ENCODE data around the gene SLC25A15.
"Not testable (repeated sequence)": the region's sequence is repeated elsewhere in the genome, so short reads cannot be mapped to it uniquely, and the experiment has no call there.

SLC25A15 gene

DNA sequence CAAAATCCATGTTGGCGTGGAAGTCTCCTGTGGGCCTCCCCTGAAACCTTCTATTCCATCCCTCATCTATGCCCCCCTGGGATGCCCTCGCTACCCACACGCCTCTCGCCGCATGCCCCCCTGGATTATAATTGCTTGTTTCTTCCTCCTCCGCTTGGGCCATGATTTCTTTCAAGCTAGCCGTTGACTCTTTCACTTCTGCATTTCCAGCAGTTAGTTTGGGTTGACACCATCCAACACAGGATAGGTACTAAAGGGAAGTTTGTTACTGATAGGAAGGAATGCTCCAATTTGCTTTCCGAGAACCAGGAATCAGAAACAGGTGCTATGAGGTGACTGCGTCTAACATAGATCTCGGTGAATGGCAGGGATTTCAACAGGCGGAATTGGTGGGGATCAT lies 7.7 kb upstream of the SLC25A15 start:
- no peak for DNase-seq (ENCODE audit: low read depth in 2 of 2)

DNA sequence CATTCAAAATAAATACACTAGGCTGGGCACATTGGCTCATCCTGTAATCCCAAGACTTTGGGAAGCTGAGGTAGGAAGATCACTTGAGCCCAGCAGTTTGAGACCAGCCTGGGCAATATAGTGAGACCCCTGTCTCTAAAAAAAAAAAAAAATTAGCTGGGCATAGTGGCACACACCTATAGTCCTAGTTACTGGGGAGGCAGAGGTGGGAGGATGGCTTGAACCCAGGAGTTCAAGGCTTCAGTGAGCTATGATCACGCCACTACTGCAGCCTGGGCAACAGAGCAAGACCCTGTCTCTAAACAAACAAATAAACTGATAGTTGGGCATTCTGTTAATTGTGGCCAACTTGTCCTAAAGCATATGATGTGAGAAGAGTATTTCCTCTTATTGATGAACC lies 6.4 kb upstream of the SLC25A15 start:
- not testable (repeated sequence) for DNase-seq (ENCODE audit: low read depth in 2 of 2)

DNA sequence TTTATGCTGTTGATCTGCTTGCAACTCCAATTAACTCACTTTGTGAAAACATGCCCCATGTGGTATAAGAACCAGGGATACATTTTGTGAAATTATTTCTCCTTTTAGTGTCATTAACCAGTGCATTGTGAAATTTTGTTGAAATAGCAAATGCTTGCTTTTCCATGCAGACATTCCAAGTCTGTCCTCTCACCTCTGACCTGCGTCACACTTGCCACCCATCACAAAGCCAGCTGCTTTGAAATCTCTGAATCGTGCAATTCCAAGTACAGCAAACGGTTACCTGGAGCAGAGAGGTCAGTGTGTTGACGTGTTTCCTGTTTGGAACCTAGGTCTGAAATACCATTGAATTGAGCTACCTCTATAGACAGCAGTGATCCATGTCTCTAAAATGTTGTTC lies 4.9 kb upstream of the SLC25A15 start:
- DNase-seq (ENCODE audit: low read depth in 2 of 2), result no peak

DNA sequence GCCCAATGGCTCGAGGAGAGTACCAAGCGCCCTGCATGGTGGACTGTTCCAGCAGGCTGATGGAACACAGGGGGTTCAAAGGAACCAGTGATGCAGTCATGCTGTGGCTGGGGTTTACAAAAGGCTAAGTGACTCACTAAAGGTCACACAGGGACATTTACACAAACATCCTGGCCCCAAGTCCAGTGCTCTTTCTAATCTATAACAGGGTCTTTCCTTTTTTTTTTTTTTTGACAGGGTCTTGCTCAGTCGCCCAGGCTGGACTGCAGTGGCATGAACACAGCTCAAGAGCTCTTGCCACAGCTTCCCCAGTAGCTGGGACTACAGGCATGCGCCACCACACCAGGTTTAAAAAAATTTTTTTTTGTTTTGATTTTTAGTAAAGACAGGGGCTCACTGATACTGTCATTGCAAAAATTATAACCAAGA lies 2.8 kb upstream of the SLC25A15 start:
- no peak for DNase-seq (ENCODE audit: low read depth in 2 of 2)

DNA sequence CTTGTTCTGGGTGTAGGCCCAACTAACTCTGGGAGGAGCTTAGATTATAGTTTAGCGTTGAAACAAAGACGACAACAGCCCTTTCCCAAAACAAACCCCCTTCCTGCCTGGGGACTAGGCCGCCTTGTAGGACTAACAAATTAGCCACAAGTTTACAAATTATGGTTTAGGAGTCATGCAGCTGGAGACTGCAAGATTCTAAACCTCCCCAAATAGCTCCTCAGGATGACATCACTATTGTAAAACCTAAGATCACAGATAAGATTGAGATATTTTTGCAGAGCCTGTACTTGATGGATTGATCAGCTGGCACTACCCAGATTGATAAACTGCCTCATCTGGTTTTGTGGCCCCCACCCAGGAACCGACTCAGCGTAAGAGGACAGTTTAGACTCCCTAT lies 2.3 kb upstream of the SLC25A15 start:
- no peak for DNase-seq (ENCODE audit: low read depth in 2 of 2)

DNA sequence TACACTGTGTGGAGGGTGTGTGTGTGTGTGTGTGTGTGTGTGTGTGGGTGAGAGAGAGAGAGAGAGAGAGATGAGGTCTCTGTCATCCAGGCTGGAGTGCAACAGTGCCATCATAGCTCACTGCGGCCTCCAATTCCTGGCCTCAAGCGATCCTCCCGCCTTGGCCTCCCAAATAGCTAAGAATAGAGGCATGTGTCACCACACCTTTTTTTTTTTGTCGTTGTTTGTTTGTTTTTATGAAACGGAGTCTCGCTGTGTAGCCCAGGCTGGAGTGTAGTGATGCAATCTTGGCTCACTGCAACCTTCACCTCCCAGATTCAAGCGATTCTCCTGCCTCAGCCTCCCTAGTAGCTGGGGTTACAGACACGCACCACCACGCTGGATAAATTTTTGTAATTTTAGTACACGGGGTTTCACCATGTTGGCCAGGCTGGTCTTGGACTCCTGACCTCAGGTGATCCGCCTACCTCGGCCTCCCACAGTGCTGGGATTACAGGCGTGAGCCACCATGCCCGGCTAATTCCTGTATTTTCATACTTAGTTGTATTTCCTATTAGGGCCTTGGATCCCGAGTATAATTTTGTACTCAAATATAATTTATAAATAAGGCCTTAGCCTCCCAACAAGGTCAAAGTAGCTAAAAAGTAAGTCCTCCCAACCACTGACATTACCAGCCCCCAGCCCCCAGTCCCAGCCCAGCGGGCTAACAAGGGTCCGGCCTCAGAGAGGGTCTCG lies 704 bp upstream of the SLC25A15 start:
- DNase-seq (ENCODE audit: low read depth in 2 of 2), result not testable (repeated sequence)

DNA sequence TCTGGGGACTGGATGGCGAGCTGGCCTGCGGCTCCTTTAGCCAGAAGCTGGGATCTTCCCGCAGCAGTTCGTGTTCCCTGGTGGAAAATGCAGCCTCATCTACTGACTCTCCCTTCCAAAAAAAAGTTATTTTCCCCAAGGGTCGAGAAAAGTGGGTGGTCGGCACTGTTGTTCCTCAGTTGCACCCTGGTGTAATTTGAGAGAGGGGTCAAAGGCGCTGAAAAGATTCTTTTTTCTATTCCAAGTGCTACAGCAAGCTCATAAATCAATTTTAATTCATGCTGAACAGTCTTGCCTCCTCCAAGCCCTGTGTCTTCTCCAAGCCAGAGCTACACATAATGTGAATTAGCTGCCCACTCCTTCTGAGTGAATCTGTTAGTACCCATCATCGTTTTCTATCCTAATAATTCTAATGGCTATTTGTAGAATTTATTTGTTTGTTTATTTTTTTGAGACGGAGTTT lies 774 bp downstream of the SLC25A15 start:
- no peak for DNase-seq (ENCODE audit: low read depth in 2 of 2)

DNA sequence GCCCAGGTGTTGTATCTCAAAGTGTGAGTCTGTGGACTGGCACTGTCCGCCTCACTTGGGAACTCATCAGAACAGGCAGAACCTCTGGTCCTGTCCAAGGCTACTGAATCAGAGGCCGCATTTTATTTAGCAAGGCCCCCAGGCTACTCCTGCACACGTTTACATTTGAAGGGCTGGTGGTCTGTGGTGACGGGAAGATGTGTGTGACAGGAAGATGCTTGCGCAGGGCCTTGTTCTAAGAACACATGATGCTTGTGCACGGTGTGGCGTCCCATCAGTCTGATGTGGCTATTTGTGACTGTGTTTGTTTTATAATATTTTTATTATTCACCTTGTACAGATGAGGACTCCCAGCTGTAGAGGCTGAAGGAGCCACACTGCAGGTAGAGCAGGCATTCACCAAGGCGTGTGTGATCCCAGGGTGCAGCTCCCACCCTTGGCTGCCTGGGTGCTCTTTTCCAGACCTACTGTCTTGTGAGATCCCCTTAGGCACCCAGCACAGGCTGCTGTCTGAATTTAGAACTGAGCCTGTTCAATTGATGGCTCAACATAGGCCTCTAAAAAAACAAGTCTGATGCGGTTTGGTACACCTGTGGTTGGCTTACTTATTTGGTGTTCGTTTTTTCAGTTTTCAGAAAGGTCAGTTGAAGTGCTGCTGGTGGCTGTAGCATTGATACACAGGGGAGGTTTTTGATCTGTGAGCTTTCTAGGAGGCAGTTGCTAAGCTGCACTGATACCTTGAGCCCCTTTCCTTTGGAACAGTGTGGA lies 3.1 kb downstream of the SLC25A15 start:
- DNase-seq (ENCODE audit: low read depth in 2 of 2), result no peak

DNA sequence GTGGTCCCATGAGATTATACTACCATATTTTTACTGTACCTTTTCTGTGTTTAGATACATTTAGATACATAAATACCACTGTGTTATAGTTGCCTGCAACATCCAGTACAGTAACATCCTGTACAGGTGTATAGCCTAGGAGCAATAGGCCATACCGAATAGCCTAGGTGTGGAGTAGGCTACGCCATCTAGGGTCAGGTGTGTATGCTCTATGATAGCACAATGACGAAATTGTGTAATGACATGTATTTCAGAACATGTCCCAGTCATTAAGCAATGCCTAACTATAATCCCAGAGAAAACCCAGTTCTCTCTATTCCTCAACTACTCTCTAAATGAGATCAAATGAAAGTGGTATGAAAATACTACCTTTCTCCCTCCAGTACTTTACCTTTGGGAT lies 3.9 kb downstream of the SLC25A15 start:
- DNase-seq (ENCODE audit: low read depth in 2 of 2), result no peak

DNA sequence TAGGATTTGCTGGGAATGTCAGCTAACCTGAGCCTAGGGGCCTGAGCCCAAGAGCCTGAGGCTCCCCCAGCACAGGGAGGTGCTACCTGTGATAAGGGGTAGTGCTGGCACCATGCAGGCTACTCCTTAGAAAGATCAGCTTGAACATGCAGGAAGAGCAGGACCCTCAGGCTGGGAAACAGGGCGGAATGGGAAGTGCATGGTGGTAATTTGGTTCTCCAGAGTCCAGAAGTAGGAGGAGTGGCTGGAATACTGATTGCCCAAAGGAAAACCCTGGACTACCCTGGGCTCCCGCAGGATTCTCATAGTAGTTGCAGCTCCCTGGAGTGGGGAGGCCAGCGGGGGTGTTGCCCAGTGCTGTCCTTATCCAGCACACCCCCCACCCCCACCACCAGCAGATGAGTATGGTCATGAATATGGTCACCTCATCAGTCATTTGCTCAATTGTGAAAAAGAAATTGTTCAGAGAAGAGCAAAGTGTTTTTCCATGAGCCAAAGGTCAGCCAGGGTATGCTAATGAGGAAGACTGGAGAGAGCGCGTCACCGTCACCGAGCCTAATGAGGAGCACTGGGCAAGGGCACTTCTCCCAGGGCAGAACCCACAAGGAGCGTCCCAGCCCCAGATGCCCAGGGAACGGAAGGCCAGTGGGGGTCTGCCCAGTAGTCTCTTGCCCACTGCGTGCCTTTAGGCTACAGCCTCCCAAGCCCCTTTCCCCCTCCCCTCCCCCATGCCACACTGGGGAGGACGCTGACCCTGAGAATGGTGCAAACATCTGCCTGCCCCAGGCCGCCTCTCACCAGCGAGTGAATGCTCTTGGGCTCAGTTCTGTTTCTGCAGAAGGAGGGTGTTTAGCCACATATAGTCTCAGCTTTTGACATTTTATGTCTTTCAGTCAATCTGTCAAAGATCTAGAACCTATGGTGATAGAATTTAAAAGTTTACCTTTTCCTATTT lies 5.3 kb downstream of the SLC25A15 start:
- DNase-seq (ENCODE audit: low read depth in 2 of 2), result no peak

DNA sequence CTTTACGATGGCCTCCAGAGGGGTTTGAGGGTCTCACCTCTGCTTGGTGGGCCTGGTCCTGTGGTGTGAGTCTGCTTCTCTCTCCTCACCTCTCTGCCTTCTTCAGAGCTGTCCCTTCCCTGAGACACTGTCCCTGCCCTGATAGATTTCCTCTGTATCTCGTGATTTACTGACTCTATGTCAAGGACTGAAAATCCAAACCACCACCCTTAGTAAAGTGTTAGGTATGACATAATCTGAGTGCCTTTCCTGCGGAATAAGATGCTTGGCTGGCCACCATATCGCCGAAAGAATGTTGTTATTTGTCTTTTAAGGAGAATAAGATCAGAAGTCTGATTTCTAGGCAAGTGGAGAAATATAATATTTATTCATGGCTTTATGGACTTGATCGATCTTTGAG lies 7.2 kb downstream of the SLC25A15 start:
- DNase-seq (ENCODE audit: low read depth in 2 of 2), result no peak

DNA sequence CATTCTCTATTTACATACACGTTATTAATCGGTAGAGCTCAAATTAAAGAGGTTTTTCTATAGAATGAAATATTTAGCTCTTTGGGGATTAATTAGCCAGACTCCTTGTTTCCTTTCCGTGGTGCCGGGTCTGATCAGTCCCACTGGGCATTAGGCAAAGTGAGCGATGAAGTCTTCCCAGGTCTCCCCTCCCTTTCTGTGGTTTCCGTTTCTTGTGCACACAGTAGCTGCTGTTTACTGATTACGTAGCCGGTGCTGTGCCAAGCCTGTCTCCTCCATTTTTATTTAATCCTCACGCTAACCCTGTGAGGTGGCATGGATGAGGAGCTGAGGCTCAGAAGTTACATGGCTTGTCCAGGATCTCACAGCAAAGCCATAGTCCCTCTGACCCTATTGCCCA lies 9.0 kb downstream of the SLC25A15 start:
- DNase-seq (ENCODE audit: low read depth in 2 of 2), result no peak

DNA sequence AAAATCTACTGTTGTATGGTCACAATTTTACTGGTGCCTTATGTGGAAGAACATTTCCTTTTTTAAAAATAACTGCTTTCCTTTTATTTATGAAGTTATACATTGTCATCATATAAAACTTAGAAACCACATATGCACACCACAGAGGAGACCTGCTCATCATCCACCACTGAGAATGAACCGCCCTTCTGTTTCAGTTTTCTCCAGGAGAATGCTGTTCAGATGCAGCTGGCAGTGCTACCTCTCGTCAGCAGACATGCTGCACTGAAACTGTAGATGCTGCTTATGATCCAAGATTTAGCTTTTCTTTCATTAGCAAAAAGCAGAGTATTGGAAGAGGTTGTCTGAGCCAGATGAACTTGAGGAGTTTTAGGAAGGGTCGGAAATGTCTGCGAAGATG lies 10.1 kb downstream of the SLC25A15 start:
- DNase-seq (ENCODE audit: low read depth in 2 of 2), result no peak

DNA sequence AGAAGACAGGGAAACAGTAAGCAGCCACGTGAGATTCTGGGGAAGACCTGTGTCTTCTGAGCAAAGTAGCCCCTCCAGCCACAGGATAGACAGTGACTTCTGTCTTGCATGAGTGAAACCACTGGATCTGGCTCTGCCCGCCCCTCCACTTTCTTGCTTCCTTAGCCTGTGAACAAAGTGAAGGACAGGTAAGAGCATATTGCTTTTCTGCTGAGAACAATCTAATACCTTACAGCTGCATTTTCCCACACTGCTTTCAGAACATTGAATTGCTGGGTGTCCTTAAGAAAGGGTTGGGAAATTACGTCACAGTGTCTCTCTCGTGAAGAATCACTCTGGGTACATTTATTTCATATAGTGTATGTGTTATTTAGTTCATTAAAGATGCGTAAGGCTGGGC lies 11.1 kb downstream of the SLC25A15 start:
- no peak for DNase-seq (ENCODE audit: low read depth in 2 of 2)

DNA sequence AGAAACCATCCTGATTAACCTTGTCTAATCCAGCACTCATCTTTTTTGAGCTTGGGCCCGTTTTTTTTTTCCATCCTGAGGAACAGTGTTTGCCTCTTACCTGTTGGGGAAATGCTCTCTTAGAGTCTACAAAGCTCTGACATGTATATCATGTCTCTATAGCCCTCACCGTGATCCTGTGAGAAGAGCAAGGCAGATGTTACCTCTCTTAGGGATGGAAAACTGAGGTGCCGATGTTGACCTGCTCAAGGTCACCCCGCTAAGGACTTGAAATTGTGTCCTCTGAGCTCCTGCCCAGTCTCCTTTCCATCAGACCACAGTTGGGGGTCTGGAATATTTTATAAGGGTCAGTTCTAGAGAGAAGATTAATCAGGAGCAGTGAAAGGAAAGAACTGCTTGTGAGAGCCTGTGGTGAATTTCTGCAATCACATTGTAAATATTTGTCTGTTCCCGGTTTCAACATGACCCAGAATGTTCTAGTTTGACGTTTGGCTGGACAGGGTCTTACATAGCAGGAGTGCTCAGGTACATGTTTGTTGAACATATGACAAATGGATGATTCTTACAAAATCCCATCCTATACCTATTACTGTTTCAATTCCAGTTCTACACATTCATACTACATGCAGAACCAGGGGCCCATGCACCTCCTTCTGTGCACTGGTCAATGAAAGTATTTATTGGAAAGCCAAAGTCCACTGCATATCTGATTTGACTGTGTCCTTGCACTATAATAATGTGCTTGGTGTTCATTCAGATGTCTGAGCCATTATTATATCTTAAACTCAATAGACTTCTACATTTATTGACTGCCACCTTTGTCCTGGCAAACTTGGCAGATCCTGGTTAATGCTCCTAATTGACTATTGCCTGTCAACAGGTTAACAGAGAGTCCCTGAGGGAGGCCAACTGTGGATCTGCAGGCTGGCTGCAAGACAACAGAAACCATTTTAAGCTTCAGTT lies 12.1 kb downstream of the SLC25A15 start:
- DNase-seq (ENCODE audit: low read depth in 2 of 2), result no peak

DNA sequence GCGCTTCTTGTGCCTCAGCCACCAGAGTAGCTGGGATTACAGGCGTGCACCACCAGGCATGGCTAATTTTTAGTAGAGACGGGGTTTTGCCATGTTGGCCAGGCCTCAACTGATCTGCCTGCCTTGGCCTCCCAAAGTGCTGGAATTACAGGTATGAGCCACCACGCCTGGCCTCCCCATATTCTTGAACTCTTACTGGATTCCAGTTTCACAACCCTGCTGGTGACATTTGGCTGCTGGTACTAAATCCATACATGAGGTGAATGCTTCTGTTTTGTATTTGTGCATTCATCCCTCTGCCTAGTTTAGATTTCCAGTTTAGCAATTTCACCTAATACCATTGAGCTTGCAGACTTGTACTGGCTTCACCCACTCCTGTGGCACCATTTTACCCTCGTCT lies 13.9 kb downstream of the SLC25A15 start:
- DNase-seq (ENCODE audit: low read depth in 2 of 2), result no peak

DNA sequence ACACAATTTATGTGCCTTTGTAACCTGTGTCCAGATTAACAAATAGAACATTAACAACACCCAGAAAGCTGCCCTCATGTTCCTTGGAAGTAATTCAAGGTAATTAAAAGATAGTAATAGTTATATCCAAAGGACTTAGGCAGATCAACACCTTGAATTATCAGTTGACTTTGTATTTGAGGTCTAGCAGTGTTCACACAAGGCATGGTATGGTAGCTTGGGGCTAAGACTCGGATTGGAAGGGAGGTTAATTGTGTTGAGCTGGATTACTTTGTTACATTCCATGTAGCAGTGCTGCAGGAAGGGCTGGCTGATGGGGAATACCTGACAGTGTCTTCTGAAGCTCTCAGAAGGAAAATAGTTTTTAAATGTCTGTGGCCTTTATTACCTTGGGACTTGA lies 16.8 kb downstream of the SLC25A15 start:
- DNase-seq (ENCODE audit: low read depth in 2 of 2), result no peak

DNA sequence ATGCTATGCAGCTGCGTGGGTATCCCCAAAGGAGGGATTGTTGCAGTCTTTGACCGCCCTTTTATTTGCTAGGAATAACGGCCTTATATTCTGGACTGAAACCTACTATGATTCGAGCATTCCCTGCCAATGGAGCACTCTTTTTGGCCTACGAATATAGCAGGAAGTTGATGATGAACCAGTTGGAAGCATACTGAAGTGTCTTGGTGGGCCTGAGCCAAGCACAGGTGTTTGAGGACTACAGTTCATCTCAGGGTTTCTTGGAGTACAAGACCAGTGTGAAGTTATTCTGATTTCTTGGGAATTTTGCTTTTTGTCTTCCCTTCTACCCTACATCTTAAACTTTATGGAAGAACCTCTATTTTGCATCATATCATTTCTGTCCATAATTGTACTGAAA lies 20.1 kb downstream of the SLC25A15 start:
- no peak for DNase-seq (ENCODE audit: low read depth in 2 of 2)

DNA sequence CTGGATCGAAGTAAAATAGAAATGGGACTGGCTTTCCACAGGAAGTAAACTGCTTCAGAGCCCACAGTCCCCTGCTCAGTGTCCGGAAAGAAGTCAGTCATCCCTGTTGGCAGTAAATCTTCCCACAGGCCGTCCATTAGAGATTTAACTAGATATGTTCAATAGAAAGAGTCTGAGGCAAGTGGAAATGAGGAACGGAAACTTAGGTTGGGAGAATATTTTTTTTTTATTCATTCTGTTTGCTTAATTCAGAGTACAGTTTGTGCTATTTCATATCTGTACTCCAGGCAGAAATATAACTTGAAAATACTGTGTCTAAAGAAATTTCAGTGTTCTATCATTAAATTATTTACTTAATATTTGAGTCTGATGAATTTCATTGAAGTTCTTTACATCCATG lies 22.7 kb downstream of the SLC25A15 start:
- DNase-seq (ENCODE audit: low read depth in 2 of 2), result no peak

DNA sequence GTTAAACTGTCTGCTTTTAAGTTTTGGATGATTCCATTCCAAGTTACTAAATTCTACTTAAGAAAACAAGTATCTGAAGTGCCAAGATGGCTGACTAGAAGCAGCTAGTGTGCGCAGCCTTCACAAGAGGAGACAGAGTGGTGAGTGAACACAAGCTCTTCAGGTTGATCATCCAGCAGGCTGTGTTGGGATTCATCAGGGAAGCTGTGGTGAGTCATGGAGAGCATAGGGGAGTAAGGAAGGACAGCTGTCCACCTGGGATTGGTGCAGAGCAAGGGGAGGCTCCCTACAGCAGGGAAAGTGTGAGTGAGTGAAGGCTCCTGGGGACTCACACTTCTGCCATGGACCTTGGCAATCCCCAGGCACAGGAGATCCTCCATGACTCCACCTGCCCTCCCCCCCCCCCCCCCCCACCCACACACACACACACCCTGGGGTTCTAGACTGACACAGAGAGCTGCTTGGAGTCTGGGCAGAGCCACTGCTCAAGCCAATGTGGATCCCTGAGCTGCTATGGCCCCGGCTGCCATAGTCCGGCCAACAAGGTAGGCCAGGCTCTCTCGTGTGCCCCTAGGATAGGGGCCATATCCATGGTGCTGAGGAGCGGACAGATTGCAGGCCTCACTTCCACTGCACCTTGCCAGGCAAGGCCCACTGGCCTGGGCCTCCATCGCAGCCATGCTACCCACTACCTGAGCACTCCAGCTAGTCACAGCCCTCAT lies 23.5 kb downstream of the SLC25A15 start:
- DNase-seq (ENCODE audit: low read depth in 2 of 2), result no peak

All from stimulated activated CD8-positive, alpha-beta memory T cell treated with anti-CD3 and anti-CD28 coated beads, Interleukin-7, amount 100 ng/mL, for 1 hour (primary cell).